Measurements from ENCODE around the gene PRR5.
A peak's percentile ranks its signal among the peaks of the same experiment; 100 is the strongest.

PRR5 gene

DNA sequence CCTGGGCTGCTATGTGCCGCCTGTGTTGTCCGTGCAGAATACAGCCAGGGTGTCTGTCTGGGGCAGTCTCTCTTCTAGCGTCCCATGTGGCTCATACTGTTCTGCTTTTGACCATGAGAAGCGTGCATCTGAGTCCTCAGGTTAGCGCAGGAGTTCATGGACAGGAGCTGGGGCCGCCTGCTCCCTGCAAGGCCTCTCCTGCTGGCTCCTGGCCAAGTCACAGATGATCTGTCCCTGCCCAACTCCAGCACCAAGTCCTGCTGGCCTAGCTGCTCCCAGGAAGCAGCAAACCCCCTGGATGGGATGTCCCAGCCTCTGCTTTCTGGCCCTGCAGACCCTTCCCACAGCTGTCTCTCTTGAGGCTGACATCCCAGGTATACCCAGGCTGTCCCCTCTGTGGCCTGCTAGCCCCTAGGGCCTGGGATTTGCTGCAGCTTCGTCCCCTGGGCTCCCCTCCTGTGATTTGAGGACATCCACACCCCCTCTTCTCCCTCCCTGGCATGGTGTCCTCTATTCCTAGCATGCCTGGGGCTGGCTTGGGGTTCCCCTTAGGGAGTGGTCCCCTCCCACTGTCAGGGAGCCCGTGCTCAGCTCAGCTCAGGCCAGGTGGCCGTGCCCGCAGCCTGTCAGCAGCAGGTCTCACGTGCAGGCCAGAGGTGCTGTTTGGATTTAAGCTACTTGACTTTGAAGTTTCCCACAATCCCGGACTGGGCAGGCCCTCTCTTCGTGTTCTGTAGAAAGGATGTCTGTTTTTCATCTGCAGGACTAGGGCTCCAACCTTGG is 17.8 kb downstream of the PRR5 start:
- DNase-seq, result no peak

DNA sequence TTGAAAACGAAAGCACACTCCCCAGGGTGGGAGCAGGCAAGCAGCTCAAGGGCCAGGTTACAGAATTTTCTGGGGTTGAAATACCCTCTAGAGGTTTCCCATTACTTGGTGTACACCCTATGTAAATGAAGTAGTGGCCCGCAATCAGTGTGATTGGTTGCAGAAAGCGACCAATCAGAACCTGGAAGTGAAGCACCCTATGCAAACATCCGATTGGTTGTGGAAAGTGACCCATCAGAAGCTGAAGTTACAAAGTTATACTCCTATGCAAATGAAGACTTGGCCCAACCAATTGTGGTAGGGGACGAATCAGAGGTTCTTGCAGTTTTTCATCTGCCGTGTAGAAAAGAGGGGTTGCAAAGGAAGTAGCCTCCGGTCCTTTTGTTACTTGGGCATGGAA is 19.2 kb downstream of the PRR5 start:
- DNase-seq, result no peak

DNA sequence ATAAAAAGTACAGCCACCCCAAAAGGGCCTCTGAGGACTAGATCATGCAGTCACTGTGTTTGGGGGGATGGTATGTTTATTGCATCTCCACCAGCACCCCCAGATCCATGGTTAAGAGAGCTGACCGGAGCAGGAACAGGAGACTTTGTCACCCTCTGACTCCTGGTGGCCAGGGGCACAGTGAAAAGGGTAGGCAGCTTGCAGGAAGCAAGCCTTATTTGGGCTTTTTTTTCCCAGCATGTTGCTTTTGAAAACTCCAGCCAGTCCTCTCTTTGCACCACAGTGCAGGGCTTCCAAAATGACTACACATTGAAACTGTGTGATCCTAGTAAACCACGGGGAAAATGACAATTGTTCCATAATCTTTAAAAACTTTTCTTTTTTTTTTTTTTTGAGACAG is 20.6 kb downstream of the PRR5 start:
- DNase-seq, result no peak

GRCh38 chr22:44723801-44724200 is 21.8 kb downstream of the PRR5 start:
- DNase-seq, result no peak

DNA sequence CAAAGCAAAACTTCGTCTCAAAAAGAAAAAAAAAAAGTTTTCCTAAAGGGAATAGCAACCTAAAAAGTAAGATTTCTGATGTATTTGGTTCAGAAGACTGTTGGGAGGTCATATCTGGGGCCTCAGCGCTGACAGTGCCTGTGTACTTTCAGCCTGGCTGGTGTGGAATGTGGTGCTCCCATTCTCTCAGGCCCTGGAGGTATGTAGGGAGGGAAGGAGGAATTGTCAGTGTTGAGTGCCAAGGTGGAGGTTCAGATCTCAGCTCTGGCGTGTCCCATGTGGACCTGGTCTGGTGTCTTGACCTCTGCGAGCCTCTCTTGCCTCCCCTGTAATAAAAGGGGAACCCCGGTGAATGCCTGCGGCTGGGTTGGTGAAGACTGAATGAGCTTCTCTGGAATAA is 22.4 kb downstream of the PRR5 start:
- DNase-seq, result no peak

DNA sequence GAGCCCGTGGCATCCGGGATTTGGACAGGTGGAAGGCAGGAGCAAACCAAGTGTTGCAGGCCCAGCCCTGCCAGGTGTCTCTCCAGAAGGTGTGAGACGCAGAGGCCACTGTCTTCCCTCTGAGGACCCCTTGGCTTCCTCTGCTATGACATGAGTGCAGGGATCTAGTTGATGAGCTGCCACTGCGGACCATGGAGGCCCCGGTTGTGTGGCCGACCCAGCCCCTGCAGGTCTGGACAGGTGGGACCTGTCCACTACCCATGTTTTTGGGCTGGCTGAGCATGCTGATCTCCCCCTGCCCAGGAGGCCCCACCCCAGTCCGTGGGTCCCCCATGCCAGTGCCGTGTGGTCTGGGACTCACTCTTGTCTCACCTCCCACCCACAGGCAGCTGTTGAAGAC is 22.9 kb downstream of the PRR5 start:
- no peak for DNase-seq

DNA sequence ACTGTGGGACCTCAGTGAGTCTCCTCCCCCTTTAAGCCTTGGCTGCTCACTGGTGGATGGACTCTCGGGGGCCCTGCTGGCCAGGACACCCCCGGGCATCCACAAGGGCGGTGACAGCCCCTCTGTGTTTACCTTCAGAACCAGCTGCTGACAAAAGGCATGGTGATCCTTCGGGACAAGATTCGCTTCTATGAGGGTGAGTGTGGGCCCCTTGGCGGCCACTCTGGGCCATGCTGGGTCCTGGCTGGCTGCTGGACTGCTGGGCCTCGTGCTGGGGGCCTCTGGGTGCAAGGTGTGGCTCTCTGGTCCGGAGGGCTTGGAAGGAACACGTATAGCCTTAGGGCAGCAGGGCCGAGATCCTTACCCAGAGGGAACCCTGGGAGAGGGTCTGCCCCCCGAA is 24.4 kb downstream of the PRR5 start:
- no peak for DNase-seq

DNA sequence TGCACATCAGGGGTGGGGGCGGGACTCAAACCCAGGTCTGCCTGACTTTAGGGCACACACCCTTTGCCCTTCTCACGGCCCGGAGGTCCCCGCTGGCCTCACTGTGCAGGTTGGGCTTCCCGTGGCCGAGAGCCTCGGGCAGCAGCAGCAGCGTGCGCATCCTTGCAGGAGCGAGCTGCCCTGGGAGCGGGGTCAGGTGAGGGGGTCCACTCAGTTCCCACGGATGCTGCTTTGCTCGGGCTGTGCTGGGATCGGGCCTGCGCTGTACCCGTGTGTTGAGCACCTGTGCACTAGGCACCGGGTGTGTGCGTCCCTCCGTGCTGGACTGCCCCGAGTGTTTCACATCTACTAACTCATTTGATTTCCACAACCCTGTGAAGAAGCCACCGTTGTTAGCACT is 25.1 kb downstream of the PRR5 start:
- no peak for DNase-seq

DNA sequence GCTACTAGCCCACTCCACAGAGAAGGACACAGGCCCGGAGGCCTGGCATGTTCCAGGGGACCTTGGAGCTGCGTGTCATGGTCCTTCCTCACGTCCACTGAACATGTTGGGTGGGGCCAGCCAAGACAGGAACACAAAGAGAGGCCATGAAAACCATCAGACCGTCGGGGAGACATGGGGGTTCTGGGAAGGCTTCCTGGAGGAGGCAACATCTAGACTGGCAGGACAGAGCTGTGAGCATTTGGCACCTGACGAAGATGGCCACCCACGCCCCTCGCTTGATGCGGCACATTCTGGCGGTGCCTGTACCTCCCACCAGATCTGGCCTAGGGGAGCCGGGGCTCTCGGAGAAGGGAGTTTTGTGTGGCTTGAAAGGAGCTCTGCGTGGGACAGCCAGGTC is 25.7 kb downstream of the PRR5 start:
- DNase-seq, result no peak

DNA sequence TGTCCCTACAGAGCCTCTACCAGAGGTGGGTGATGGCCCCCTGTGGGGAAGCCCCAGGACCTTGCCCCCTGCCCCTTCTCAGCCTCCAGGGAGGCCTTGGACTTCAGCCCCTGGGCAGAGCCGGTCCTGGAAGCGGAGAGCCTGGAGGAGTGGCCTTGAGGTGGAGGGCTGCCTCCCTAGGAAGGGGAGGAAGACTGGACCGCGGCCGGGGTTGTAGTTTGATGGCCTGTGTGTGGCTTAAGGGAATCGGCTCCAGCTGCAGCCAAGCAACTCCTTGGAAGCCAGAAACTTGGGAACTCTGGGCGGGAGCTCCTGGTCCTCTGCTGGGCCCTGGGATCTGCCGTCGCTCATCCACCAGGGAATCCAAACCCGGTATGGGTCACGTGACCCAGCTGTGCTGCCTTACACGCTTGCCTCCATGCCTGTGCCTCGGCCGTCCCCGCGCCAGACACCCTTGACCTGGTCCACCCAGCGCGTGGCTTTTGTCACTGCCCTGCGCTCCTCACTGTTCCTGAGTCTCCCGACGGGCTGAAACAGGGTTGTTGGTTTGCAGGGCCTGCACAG is 26.8 kb downstream of the PRR5 start:
- no peak for DNase-seq

GRCh38 chr22:44729391-44730021 is 27.5 kb downstream of the PRR5 start:
- DNase-seq, result peak; percentile 23

- DNase-seq, result no peak
Observed at GRCh38 chr22:44730022-44730393, 28.0 kb downstream of the PRR5 start.

DNA sequence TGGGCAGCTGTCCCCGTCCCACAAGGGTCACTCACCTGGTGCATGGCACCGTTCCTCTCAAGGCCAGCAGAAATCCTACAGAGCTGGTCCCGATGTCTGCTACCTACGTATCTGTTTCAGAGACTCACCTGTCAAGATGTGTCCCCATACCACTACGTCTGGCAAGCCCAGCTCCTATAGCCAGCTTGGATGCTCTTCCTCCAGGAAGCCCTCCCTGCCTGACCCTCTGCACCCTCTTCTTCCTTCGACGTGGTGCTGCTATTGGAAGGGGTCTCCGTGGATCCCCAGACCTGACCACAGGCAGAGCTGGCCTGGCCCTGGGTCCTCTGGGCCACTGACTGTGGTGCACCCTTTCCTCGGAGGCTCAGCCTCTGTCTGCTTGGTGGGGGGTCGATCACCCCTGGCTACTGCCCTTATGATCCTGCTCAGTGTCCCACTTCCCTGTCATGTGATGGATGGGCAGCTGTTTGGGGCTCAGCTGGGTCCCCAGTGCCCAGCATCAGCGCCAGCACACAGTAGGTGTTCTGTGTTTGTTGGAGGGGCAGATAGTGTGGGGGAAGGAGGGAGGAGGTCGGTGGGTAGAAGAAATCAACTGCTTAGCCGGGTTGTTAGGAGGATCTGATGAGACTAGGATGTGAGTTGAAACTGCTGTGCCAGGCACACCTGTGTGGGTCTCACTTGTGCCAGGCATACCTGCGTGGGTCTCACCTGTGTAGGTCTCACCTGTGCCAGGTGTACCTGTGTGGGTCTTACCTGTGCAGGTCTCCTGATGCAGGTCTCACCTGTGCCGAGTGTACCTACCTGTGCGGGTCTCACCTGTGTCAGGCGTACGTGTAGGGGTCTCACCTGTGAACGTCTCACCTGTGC is 28.7 kb downstream of the PRR5 start:
- DNase-seq, result no peak

DNA sequence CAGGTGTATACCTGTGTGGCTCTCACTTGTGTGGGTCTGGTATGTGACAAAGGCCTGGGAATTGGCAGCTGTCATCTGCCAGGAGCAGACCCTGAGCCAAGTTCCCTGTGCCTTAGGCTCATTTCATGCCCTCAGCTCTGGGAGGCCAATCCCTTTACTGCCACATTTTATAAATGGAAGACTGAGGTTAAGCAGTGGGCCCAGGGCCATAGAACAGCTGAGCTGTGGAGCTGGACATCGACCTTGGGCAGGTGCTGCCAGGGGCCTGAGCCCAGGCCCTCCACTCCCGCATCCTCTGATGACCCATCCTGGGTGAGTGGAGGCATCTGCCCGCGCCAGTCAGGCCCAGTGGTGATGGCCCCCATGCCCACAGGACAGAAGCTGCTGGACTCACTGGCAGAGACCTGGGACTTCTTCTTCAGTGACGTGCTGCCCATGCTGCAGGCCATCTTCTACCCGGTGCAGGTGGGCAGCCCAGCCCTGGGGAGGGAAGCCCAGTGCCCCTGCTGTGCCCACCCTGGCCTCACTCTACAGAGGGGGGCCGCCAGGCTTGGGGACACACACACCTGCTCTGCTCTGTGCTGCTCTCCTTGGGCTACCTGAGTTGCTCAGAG is 29.5 kb downstream of the PRR5 start:
- no peak for DNase-seq

GRCh38 chr22:44732017-44732561 is 30.1 kb downstream of the PRR5 start:
- DNase-seq, result no peak

GRCh38 chr22:44732661-44733060 is 30.7 kb downstream of the PRR5 start:
- DNase-seq, result no peak

GRCh38 chr22:44733426-44734106 is 31.6 kb downstream of the PRR5 start:
- no peak for DNase-seq

DNA sequence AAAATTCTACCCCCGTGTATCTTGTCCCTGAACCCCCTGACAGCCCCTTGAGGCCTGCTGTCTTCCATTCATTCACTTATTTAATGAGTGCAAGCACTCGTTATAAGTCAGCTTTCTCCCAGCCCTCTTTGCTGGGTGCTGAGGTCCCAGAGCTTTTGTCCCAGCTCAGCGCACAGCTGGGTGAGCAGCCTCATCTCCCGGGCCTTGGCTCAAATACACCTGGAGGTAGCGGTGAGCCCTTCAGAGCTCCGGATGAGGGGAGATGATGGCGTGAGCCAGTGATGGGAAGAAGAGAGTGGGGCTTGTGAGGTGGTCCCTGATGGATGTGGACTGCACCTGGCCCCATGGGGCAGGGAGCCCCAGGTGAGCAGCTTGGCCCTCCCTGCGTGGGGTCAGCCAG is 32.3 kb downstream of the PRR5 start:
- no peak for DNase-seq

DNA sequence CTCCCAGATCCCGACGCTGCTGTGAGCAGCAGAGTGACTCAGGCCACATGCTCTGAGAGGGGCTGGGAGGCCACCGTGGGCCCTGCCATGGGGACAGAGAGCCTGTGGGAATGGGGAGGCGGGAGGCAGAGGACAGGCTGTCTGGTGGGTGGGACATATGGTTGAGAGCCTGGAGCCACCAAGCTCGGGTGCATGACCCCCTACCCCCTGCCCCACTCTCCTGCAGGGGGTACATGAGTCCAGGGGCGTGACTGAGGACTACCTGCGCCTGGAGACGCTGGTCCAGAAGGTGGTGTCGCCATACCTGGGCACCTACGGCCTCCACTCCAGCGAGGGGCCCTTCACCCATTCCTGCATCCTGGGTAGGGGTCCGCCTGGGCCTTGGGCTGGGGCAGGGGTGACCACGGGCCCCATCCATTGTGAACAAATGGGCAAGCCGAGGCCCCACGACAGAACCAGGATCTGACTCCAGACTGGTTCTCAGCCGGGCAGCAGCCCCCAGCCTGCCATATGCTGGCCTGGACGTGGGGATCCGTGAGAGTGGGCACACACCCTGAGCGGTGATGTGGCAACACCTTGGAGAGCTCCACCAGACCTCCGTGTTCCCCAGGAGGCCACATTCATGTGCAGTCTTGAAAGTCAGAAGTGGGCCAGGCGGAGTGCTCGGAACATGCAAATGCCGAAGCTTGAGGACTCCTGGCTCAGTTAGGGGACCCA is 33.0 kb downstream of the PRR5 start:
- no peak for DNase-seq

DNA sequence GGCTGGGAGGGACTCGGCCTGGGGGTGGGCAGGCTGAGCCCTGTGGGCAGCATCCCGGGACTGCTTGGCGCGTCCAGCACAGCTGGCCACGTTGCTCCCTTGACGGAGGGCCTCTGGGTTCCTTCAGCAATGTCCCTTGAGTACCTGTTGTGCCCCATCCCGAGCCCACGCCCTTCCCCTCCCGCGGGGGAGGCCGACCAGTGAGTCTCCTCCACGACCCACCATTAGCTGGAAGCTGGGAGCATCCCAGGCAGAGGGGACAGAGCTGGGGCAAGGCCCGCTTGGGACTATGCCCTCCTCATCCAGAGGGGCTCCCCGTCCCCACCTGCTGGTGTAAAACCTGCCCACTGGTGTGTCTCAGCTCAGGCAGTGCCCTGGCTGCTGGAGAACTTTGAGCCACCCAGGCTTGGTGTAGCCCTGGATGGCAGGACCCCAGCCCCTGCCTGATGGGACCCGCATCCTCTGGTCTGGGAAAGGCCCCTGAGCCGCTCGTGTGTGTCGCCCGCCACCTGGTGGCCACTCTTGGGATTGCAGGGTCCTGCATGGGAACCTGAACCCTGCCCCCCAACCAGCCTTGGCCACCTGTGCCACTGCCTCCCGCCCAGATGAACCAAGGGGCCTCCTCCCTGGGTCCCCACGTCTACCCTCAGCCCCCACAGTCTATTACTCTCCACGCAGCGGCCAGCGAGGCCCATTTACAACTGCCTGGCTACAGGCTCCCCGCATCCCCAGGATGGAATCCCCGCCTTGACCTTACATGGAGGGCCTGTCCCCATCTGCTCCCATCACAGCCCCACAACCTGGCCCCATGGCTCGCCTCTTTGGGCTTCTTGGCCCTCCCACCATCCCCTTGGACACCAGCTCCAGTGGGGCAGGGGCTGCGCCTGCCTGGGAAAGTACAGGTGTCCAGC is 33.8 kb downstream of the PRR5 start:
- DNase-seq, result peak; percentile 70

Measured in CD4-positive, alpha-beta T cell treated with Interleukin-15 for 1 hour (primary cell).